Measurements from ENCODE around the gene FGD1. TPM values are rescaled to one million over a fixed set of nuclear protein-coding genes. Genes with fewer than 3 reads are reported as not detected.

Gene FGD1
- total RNA-seq, 1 experiment from 2014 or later, result 5.8 TPM

- ATAC-seq (no peak), DNase-seq (ENCODE audit: low read depth, low spot score) (no peak)
- Histone ChIP-seq H3K4me2 (ENCODE audit: low read length) (no peak overlapping the region), H2AFZ (ENCODE audit: low read depth, low read length, poor library complexity, severe bottlenecking) (no peak overlapping the region), H3K79me2 (ENCODE audit: insufficient read depth, low read length) (no peaks in the 10 kb centered on the region), H3K27me3 (ENCODE audit: insufficient read depth, low read length) (no peaks in the 10 kb centered on the region), H3K9me2 (ENCODE audit: insufficient read depth) (no peaks in the 10 kb centered on the region), H3K27ac (ENCODE audit: low read depth, low read length) (no peak overlapping the region), H3K36me3 (ENCODE audit: control insufficient read depth in 1 of 2, insufficient read depth in 2 of 2, low read length in 2 of 2) (no peaks in the 10 kb centered on the region), H3K4me1 (ENCODE audit: control insufficient read depth in 1 of 2, insufficient read depth in 2 of 2, low read length in 2 of 2) (peaks cover 2 to 16% of the 10 kb centered on the region in 2 experiments; a peak in 2 of 4 replicates), H3K9ac (ENCODE audit: low read length) (no peak overlapping the region), H3K4me3 (replicated peaks in 1 of 2; ENCODE audit: low read depth in 1 of 2, low read length in 2 of 2) (no peak overlapping the region), H4K20me1 (ENCODE audit: insufficient read depth) (no peaks in the 10 kb centered on the region), H3K9me3 (ENCODE audit: control insufficient read depth in 1 of 2, insufficient read depth in 1 of 2, low read depth in 1 of 2, low read length in 2 of 2) (no peaks in the 10 kb centered on the region)
- TF ChIP-seq JUND (IDR thresholded peaks at IDR 0.05) (no peak), SRF (IDR thresholded peaks at IDR 0.05; ENCODE audit: low read depth) (no peak), ZNF274 (IDR thresholded peaks at IDR 0.05; ENCODE audit: low read depth, low read length) (no peak), SP1 (IDR thresholded peaks at IDR 0.05; ENCODE audit: low read depth) (no peak), EZH2 (IDR thresholded peaks at IDR 0.05) (no peak)
- TF ChIP-seq, protein P1, sequence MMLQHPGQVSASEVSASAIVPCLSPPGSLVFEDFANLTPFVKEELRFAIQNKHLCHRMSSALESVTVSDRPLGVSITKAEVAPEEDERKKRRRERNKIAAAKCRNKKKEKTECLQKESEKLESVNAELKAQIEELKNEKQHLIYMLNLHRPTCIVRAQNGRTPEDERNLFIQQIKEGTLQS (IDR thresholded peaks at IDR 0.05), result no peak
- ChIA-PET CTCF (no interaction called here), POLR2A (no interaction called here), RAD21 (ENCODE audit: low non-redundant PET in 1 of 2, low total read pairs in 2 of 2, uncharacterized antibody in 2 of 2, unreplicated experiment in 2 of 2) (no interaction called here)
- intact Hi-C loops (cut with micrococcal nuclease), result no loop called here
- no TSS peak for BruUV-seq (replicated peaks)
These were observed 902 bp upstream of the FGD1 start for GRCh38 chrX:54496936-54497335.

- Histone ChIP-seq H2AFZ (ENCODE audit: low read depth, low read length, poor library complexity, severe bottlenecking) (no peak overlapping the region), H3K4me3 (replicated peaks in 1 of 2; ENCODE audit: low read depth in 1 of 2, low read length in 2 of 2) (peak overlapping the region; percentile 42 to 58), H3K4me1 (ENCODE audit: control insufficient read depth in 1 of 2, insufficient read depth in 2 of 2, low read length in 2 of 2) (peaks cover 2 to 17% of the 10 kb centered on the region in 2 experiments; a peak in 2 of 4 replicates), H3K27me3 (ENCODE audit: insufficient read depth, low read length) (no peaks in the 10 kb centered on the region), H3K79me2 (ENCODE audit: insufficient read depth, low read length) (no peaks in the 10 kb centered on the region), H3K9me3 (ENCODE audit: control insufficient read depth in 1 of 2, insufficient read depth in 1 of 2, low read depth in 1 of 2, low read length in 2 of 2) (no peaks in the 10 kb centered on the region), H3K36me3 (ENCODE audit: control insufficient read depth in 1 of 2, insufficient read depth in 2 of 2, low read length in 2 of 2) (no peaks in the 10 kb centered on the region), H3K9me2 (ENCODE audit: insufficient read depth) (no peaks in the 10 kb centered on the region), H3K4me2 (ENCODE audit: low read length) (peak overlapping the region; percentile 77), H3K27ac (ENCODE audit: low read depth, low read length) (no peak overlapping the region), H4K20me1 (ENCODE audit: insufficient read depth) (no peaks in the 10 kb centered on the region), H3K9ac (ENCODE audit: low read length) (peak overlapping the region; percentile 59; the same call in 1 of the 2 replicates)
- no peak for ATAC-seq
- no peak for TF ChIP-seq REST (IDR thresholded peaks at IDR 0.05; ENCODE audit: low read depth)
- TF ChIP-seq JUND (IDR thresholded peaks at IDR 0.05), result no peak
- TF ChIP-seq POLR2AphosphoS5 (IDR thresholded peaks at IDR 0.05; ENCODE audit: low read depth, low read length), result no peak
- no peak for TF ChIP-seq ZNF274 (IDR thresholded peaks at IDR 0.05; ENCODE audit: low read depth, low read length)
- TF ChIP-seq CEBPB (IDR thresholded peaks at IDR 0.05; ENCODE audit: low read depth), result no peak
- TF ChIP-seq, protein P1 (IDR thresholded peaks at IDR 0.05), result no peak
- TF ChIP-seq FOSL1 (IDR thresholded peaks at IDR 0.05; ENCODE audit: low read depth), result no peak
- no peak for TF ChIP-seq SP1 (IDR thresholded peaks at IDR 0.05; ENCODE audit: low read depth)
- intact Hi-C loops (cut with micrococcal nuclease), result no loop called here
- ChIA-PET CTCF (no interaction called here), RAD21 (ENCODE audit: low non-redundant PET in 1 of 2, low total read pairs in 2 of 2, uncharacterized antibody in 2 of 2, unreplicated experiment in 2 of 2) (no interaction called here), POLR2A (no interaction called here)
- BruUV-seq (replicated peaks), result no TSS peak
- DNase-seq (ENCODE audit: low read depth, low spot score), result no peak
These were observed 451 bp upstream of the FGD1 start for GRCh38 chrX:54496517-54496852.
